ENCODE data around the gene FADS2.

DNA sequence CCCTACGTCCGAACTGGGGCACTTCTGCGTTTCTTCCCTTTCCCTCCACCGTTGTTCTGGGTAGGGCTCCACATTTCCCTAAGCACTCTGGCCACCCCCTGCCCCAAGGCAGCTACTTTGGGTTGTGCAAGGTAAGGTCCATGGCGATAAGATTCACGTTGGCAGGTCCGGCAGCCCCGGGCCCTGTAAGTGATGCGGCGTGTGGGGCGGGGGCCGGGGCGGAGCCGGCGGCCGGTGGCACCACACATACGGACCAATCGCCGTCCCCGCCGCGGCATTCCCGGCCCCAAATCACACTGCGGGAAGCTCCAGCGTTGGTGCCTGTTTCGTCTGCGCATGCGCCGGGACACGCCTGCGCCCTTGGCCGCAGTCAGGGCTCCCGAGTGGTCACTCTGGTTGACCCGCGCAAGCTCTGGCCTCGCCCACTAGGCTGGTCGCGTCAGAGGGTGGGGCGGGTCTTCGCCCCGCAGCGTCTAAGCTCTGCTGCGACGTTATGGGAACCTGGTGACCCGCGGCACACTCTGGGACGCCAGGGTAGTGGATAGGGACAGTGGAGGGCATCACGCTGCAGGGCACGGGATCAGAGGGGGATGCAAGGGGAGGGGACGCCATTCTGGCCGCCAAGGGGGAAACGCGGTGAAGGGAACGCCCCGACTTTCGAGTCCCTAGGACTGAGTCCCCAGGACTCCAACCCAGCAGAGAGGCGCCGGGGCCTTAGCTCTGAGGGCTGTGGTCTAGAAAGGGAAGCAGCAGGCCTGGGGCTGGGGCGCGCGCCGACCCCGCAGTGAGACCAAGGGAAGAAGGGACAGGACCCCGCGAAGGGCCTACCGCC is 12.9 kb upstream of the FADS2 start:
- TF ChIP-seq POLR2AphosphoS5 (IDR thresholded peaks at IDR 0.05): peak; percentile 91
- TF ChIP-seq, protein P1, sequence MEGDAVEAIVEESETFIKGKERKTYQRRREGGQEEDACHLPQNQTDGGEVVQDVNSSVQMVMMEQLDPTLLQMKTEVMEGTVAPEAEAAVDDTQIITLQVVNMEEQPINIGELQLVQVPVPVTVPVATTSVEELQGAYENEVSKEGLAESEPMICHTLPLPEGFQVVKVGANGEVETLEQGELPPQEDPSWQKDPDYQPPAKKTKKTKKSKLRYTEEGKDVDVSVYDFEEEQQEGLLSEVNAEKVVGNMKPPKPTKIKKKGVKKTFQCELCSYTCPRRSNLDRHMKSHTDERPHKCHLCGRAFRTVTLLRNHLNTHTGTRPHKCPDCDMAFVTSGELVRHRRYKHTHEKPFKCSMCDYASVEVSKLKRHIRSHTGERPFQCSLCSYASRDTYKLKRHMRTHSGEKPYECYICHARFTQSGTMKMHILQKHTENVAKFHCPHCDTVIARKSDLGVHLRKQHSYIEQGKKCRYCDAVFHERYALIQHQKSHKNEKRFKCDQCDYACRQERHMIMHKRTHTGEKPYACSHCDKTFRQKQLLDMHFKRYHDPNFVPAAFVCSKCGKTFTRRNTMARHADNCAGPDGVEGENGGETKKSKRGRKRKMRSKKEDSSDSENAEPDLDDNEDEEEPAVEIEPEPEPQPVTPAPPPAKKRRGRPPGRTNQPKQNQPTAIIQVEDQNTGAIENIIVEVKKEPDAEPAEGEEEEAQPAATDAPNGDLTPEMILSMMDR (IDR thresholded peaks at IDR 0.05; ENCODE audit: poor library complexity, severe bottlenecking): no peak
- TF ChIP-seq EZH2 (IDR thresholded peaks at IDR 0.05; ENCODE audit: borderline replicate concordance, insufficient read depth, low read length, poor library complexity, severe bottlenecking): no peak
